Skeletal muscle cell (primary cell): ENCODE data around the gene BLM.
"Not testable (repeated sequence)": the region's sequence is repeated elsewhere in the genome, so short reads cannot be mapped to it uniquely, and the experiment has no call there.

Source experiments
- DNase-seq: peaks from one replicate; pipeline ENCODE4 v3.0.0-alpha.2; 2010; ENCODE audit warnings: low read depth
- H3K4me3 ChIP-seq: 2 replicates; pipeline ENCODE4 v1.5.1; 2011; ENCODE audit warnings: low read depth, mild to moderate bottlenecking, control low read depth, low read length, moderate library complexity

BLM gene

DNA sequence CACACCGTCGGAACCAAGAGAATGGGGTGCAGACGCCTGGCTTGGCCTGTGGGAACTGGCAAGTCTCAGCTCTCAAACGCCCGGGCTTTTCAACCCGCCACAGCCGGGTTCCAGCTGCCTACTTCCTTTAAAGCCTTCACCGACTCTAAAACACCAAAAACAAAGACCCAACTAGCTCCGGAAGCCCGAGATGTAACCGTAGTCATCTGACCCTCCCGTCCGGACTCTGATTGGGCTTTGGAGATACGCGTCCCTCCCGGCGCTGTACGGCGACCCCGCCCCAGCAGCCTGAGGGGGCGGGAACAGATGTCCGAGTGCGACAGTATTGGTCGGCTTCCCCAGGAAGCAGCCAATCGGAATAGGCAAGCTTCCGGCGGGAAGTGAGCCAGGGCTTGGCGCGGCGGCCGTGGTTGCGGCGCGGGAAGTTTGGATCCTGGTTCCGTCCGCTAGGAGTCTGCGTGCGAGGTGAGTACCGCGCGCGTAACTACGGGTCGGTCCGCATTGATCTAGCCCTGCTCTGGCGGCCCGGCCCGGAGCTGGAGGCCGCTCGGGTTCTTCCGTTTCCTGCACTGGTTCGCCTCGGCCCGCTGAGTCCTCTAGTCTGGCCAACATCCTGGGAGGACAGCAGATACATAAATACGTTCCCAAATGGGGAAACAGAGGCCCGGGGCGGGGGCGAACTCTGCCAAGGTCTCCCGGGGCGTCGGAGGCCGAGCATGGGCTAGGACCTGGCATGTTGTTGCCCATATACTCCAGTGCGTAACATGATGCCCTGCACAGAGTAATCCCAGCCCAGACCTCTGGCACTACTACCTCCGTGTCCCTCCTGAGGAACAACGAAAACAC, at the start of gene BLM:
Gene BLM, plus strand, starts transcription at position 371 of the 846 bp plus-strand sequence. CDS start 30,047 bp downstream, outside the sequence.
- peak; percentile 90 for DNase-seq
- H3K4me3 ChIP-seq = peak within 1 kb of the TSS; percentile 89

DNA sequence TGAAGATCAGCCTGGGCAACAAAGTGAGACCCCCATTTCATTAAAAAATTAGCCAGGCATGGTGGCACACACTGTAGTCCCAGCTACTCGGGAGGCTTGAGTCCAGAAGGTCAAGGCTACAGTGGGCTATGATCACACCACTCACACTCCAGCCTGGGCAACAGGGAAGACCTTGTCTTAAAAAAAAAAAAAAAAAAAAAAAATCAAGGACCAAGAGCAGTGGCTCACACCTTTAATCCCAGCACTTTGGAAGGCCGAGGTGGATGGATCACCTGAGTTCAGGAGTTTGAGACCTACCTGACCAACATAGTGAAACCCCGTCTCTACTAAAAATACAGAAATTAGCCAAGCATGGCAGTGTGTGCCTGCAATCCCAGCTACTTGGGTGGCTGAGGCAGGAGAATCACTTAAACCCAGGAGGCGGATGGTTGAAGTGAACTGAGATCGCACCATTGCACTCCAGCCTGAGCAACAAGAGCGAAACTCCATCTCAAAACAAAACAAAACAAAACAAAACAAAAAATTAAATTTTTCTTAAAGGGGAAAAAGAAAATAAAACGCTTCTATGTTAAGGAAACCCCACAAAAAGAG, 49.3 kb upstream of the BLM start:
- not testable (repeated sequence) for H3K4me3 ChIP-seq, DNase-seq

- DNase-seq, H3K4me3 ChIP-seq: not testable (repeated sequence)
These were observed 46.5 kb upstream of the BLM start for GRCh38 chr15:90670631-90671030.

GRCh38 chr15:90671216-90671615, 45.9 kb upstream of the BLM start:
- H3K4me3 ChIP-seq = no peak overlapping the region
- no peak for DNase-seq

- H3K4me3 ChIP-seq, DNase-seq: not testable (repeated sequence)
These were observed 43.8 kb upstream of the BLM start for GRCh38 chr15:90673357-90673756.

DNA sequence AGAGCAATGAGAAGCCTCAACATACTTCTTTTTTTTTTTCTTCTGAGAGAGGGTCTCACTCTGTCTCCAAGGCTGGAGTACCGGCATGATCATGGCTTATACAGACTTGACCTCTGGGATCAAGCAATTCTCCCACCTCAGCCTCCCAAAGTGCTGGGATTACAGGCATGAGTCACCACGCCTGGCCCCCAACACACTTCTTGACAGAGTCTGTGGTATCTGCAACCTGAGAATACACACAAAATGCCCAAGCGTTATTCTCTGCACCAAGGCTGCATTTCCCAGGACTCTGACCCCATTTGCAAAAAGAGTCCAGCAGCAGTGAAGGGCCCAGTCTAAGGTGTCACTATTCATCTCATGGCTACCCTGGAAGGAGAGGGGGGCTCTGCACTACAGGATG, 42.7 kb upstream of the BLM start:
- no peak overlapping the region for H3K4me3 ChIP-seq
- no peak for DNase-seq

DNA sequence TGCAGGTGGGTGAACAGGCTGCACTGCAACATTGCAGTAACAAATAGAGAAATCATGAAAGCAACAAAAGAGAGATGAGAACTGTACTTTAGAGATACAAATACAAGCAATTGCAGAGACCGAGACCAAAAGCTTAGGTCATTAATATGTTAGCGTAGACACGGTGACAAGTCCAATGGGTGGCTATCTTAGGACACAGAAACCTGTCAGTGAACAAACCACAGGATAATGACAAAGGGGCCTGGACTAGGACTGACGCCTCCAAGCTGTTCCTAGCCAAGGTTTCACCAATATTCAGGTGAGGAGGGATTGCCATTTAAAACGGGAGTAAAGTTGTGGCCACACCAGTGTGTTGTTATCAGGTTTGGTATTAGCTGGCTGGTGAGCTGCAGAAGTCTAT, 41.7 kb upstream of the BLM start:
- DNase-seq = no peak
- no peak overlapping the region for H3K4me3 ChIP-seq

- no peak for DNase-seq
- no peak overlapping the region for H3K4me3 ChIP-seq
These were observed 39.0 kb upstream of the BLM start for GRCh38 chr15:90677807-90678790.

DNA sequence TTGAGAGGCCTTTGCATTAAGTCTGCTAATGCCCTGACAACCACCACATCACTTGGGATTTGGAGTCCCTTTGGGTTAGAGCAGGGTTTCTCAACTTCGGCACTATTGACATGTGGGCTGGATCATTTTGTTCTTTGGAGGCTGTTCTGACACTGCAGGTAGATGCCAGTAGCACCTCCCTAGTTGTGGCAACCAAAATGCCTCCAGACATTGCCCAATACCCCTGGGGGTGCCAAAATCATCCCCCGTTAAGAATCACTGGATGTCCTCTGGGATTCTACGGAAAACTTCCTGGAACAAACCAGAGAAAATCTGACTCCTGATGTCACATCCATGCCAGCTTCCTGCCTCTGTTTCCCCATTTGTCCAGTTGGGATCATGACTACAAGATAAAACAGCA, 37.2 kb upstream of the BLM start:
- H3K4me3 ChIP-seq = no peak overlapping the region
- no peak for DNase-seq

GRCh38 chr15:90680371-90680935, 36.7 kb upstream of the BLM start:
- no peak overlapping the region for H3K4me3 ChIP-seq
- DNase-seq = peak; percentile 71

DNA sequence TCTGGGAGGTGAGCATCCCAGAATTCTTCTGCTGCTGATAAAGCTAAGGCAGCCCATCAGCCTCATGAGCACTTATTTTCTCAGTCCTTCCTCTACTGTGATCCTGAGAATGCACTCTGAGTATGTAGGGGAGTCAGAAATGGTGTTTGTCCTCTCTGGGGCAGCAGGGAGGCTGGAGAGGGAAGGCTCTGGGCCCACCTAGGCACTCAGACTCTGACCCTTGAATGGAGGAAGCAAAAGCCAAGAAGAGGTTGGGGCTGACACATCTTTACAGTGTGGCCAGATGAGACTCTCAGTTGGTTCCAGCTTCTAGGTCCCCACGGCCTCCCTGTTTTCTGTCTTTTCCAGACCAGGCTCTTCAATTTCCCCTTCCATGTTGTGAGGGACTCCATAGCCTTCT, 36.1 kb upstream of the BLM start:
- DNase-seq = no peak
- no peak overlapping the region for H3K4me3 ChIP-seq

DNA sequence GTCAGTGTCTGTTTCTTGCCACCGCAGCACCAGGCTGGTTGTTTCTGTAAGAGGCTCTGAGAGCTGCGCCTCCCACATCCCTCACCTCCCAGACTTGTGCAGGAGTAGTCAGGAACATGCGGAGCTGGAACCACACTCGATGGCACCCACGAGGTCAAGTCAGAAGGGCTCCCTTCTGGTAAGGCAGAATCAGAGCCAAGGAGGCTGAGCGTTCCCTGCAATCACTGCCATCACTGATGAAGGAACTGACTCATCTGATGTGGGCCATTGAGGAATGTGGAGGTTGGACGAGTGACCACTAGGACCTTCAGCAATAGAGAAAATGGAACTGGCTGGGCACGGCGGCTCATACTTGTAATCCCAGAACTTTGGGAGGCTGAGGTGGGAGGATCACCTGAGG, 35.7 kb upstream of the BLM start:
- peak; percentile 71 for DNase-seq
- no peak overlapping the region for H3K4me3 ChIP-seq

DNA sequence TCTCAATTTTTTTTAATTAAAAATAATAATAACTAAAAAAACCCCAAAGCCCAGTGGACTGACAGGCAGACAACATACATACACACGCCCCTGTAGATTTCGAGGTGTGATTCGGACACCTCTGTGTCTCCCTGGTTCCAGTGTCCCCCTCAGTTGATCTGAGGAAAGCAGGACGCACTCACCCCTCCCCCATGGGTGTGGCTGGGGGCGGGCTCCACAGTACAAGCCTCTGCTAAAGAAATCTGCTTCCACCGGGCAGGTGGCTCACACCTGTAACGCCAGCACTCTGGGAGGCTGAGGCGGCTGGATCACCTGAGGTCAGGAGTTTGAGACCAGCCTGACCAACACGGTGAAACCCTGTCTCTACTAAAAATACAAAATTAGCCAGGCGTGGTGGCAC, 33.8 kb upstream of the BLM start:
- no peak for DNase-seq
- H3K4me3 ChIP-seq = no peak overlapping the region

GRCh38 chr15:90683876-90684275, 33.3 kb upstream of the BLM start:
- DNase-seq = no peak
- H3K4me3 ChIP-seq = no peak overlapping the region

DNA sequence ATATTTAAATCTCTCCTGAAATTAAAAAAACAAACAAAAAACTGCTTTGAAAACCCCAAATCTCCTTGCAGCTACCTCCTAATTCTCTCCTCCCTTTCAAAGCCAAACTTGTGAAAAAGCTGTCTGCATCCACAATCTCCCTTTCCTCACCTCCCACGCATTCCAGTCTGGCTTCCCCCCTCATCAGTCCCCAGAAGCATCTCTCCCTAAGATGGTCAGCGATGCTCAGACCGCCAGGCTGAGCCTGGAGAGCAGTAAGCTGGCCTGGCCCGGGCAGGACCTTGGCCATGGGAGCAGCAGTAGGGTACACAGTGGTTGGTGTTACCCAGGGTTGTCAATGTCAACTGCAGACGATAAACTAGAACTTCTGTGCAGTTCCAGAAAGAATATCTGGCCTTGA, 32.9 kb upstream of the BLM start:
- no peak overlapping the region for H3K4me3 ChIP-seq
- DNase-seq = no peak

- no peak for DNase-seq
- no peak overlapping the region for H3K4me3 ChIP-seq
These were observed 31.3 kb upstream of the BLM start for GRCh38 chr15:90685591-90686434.

- no peak for DNase-seq
- no peak overlapping the region for H3K4me3 ChIP-seq
These were observed 30.5 kb upstream of the BLM start for GRCh38 chr15:90686435-90687218.

DNA sequence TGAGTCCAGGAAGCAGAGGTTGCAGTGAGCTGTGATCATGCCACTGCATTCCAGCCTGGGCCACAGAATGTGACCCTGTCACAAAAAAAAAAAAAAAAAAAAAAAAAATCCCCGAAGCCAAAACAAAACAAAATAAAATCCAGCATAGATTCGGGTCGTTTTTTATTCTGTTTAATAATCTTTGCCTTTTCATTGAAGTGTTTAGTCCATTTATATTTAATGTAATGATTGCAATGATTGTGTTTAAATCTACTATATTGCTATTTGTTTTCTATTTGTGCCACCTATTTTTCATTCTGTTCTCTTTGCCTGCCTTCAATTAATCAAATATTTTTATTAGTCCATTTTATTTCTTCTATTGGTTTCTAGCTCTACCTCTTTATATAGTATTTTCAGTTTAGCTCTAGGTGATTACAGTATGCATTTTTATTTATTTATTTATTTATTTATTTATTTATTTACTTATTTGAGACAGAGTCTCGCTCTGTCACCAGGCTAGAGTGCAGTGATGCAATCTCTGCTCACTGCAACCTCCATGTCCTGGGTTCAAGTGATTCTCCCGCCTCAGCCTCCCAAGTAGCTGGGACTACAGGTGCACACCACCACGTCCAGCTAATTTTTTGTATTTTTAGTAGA, 27.7 kb upstream of the BLM start:
- not testable (repeated sequence) for H3K4me3 ChIP-seq, DNase-seq
